NCI-H2196 treated with DMSO at 0.1 percent for 48 hours (cell line): ENCODE data around the gene LEMD1.

Source experiments
- DNase-seq: peaks from one replicate; lab custom pipeline; 2025; ENCODE audit not compliant: unreplicated experiment; lab: John Stamatoyannopoulos, UW

LEMD1 gene, protein sequence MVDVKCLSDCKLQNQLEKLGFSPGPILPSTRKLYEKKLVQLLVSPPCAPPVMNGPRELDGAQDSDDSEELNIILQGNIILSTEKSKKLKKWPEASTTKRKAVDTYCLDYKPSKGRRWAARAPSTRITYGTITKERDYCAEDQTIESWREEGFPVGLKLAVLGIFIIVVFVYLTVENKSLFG

GRCh38 chr1:205421798-205422197 is at the start of gene LEMD1:
LEMD1 (minus strand) TSS chr1:205422056; CDS start chr1:205420536, 1,520 bp downstream.
- no peak for DNase-seq

GRCh38 chr1:205470131-205470530 is 48.3 kb upstream of the LEMD1 start:
- DNase-seq, result no peak

GRCh38 chr1:205466595-205467220 is 44.9 kb upstream of the LEMD1 start:
- no peak for DNase-seq

DNA sequence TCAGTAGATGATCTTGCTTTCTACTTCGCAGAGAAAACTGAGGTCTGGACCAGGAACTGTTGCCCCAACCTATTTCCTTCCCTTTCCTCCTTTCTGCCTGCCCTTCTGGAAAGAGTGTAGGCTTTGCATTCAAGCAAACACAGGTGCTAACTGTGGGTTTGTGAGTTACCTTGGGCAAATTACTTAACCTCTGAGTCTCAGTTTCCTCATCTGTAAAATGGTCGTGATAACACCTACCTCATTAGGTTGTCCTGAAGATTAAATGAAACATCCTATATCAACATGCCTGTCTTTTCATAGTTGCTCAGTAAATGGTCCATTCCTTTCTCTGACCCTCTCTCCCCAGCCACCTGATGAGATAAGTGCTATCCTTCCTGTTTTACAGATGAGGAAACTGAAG is 43.5 kb upstream of the LEMD1 start:
- DNase-seq, result no peak

DNA sequence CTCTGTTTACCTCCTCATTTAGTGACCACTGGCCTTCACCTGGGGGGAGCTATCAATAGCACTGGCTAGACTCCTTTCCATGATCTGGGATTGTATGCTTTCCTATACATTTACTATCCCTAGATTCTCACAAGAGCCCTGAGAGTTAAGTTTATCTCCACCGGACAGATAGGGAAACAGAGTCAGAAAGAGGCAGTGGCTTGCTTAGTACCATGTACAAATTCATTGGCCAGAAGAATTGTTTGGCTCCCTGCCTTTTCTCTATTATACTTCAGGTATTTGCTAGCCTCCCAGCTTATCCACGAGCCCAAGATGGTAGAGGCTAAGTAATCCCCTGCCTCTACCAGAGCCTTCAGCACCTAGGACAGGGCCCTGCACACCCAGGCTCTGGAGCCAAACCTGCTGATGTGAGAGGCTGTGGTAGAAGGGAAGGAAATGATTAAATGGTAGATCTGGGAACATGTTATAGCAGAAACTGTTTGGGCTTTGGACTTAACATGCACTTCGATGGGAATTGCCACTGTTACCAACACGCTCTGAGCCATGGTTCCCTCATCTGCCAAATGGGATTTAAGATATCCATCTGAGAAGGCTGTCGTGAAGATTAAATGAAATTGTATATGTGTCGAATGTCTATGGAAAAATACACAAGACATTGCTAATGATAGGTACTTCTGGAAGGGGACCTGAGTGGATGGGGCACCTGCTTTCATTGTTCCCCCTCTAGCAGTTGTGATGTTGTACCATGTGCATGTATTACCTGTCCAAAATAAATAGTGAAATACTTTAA is 37.1 kb upstream of the LEMD1 start:
- DNase-seq, result no peak

DNA sequence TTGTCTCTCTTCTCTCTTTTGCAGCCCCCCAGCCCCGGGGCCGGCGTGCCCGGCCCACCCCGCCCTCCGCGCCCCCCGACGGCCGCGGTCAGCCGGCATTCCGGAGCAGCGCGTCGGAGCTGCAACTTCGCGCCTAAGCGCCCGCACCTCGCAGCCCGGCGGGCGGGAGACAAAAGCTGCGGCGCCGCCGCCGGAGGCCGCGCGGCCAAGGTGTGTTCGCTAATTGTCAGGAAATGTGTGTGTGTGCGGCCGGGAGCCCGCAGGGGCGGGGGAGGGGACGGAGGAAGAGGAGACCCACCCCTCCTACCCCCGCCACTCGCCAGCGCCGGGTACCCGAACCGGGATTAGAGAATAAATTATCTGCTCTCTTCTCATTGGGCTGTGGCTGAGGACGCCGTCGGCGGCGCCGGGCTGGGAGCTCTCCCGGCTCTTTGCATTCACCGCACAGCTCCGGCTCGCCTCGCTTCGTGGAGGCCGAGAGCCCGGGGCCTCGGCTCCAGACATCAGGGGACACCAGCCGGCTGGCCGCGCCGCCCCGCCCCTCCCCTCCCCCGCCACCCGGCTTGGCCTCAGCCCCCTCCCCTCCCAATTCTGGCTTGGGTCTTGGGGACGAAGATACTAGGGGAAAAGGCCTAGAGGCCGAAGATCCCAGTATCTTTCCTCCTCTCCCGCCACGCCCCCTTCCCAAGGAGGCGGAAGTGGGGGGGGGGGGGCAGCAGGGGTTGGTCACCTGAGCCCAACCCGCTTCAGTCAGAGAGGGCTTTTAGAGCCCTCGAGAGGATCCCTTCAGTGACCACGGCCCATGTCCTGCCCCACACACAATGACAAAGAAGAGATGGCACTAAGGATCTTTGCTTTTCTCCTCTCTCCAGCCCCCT is 35.3 kb upstream of the LEMD1 start:
- peak; percentile 10 for DNase-seq

GRCh38 chr1:205456383-205456867 is 34.6 kb upstream of the LEMD1 start:
- no peak for DNase-seq

- DNase-seq, result no peak
Measured at GRCh38 chr1:205455581-205456382, 33.9 kb upstream of the LEMD1 start, which contains the start of gene BLACAT1. BLACAT1 (minus strand) TSS chr1:205456045.

DNA sequence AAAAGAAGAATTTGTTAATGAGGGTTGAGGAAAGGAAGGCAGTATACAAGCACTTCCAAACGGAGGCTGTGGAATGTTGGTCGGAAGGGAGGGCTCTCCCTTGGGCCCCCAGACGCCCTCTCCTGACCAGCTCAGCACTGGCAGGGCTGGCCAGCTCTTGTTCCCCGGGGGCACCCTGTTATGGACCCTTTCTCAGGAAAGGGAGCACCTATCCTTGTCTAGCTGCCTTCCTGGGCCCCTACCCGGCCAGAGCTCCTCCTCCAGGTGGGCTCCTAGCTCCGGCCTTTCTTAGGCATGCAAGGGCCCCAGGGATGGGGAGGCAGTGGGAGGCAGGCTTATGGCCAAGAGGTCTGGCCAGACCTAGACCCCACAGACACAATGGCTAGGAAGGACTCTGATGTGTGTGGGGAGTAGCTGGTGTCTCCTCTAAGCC is 33.1 kb upstream of the LEMD1 start:
- DNase-seq, result no peak

DNA sequence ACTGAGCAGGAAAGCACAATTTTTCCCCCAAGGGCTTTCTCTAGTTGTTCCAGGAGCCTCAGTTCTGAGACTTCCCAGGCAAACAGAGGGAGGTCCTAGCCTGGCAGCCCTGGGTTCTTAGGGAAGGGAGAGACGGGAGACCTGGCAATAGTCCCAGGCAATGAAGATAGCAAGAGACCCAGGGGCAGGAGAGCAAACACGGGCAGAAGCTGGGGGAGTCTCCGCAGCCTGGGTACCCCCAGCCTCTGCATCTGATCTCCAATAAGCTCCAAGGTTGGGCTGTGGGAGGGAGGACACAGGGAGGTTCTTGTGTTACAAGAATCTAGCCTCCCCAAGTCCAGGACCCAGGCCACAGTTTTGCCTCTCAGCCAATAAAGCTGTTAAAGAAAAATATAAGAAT is 31.6 kb upstream of the LEMD1 start:
- DNase-seq, result no peak

GRCh38 chr1:205452933-205453332 is 31.1 kb upstream of the LEMD1 start:
- DNase-seq, result no peak

GRCh38 chr1:205452364-205452763 is 30.5 kb upstream of the LEMD1 start:
- DNase-seq, result no peak

DNA sequence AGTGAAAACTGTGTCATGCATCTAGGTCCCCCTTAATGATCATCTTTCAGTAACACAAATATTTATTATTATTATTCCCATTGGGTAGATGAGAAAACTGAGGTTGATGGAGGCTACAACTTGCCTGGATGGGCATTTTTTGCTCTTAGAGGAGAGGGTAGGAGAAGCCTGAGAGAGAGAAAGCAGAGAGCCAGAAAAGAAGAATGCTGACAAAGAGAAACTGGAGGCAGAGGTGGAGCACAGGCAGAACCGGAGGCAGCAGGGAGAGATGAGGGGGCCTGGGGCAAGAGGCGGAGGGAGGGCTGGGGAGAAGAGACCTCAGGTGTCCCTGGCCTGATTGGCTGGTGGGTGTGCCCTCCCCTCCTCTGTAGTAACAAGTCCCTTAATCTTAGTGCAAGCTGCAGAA is 29.9 kb upstream of the LEMD1 start:
- DNase-seq, result no peak

GRCh38 chr1:205451202-205451601 is 29.3 kb upstream of the LEMD1 start:
- no peak for DNase-seq

GRCh38 chr1:205450448-205450847 is 28.6 kb upstream of the LEMD1 start:
- DNase-seq, result no peak

DNA sequence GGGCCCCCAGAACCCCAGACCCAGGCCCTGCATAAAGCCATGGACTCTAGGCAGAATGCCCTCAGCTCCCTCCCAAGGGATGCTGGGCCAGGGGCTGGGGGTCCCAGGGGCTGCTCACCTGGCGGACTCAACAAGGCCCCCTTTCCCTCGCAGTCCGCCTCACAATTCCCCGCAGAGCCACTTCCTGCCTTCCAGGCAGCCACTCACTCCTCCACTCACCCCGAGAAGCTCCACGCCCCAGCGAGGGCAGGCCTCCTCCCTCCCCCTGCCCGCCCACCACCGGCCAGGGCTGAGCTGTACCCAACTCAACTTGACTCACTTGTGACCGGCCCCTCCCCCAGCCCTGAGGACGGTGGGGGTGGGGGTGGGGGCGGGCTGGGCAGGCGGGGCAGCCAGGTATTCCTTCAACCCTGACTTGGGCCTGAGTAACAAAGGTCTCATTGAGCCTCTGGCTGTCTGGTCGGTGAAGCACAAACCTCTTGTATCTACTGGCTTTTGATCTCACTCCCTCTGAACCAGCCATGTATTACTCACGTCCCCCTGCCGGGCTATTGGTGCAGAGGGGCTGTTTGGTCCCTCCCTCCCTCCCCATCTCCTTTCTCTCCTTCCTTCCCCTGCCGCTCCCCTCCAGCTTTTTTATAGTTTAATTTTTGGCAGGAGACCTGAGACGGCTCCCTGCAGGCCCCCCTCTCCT is 28.0 kb upstream of the LEMD1 start:
- DNase-seq, result peak; percentile 42

GRCh38 chr1:205449254-205449749 is 27.4 kb upstream of the LEMD1 start:
- DNase-seq, result no peak

DNA sequence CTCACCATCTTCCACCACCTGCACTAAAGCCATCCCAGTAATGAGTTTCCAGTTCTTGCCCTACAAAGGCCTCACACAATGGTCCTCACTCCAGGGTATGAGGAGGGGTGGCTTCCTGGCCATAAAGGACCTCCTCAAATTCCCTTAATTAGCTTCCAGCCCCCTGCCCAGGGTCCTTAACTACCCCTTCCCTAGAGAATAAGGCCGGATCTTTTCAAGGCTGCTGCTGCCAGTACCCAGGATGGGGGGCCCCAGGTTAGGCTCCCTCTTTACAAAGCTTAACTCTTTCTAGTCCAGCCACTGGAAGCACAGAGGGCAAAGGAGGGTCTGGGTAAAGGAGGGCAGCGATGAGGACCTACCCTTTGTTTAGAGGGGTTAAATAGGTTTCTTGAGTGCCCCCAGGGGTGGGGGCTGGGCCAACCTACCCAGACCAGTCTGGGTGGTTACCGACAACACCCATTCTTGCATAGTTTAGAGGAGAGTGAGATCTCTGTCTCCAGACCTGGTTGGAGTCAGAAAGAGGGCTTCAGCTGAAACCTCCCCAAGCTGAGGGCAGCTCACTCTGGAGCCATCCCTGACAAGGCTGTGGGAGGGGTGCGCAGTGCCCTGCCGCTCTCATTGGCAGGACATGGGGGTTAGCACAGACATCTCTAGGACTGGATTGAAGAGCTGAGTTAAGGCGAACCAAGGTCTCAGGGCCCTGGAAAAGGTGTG is 26.8 kb upstream of the LEMD1 start:
- no peak for DNase-seq
